BLaER1 (cell line): ENCODE results near the gene ZNF286A.
"Not testable (repeated sequence)": the region's sequence is repeated elsewhere in the genome, so short reads cannot be mapped to it uniquely, and the experiment has no call there.

Experiments used
- H3K27ac ChIP-seq: shearing (Covaris generic); formaldehyde crosslinking; 2 replicates; pipeline ENCODE4 v1.8.1; 2022
- H3K27me3 ChIP-seq: shearing (Covaris generic); formaldehyde crosslinking; 2 replicates; pipeline ENCODE4 v1.8.1; 2022
- H3K36me3 ChIP-seq: shearing (Covaris generic); formaldehyde crosslinking; 2 replicates; pipeline ENCODE4 v1.8.1; 2022
- H3K4me1 ChIP-seq: shearing (Covaris generic); formaldehyde crosslinking; 2 replicates; pipeline ENCODE4 v1.8.1; 2022
- H3K4me2 ChIP-seq: shearing (Covaris generic); formaldehyde crosslinking; 2 replicates; pipeline ENCODE4 v1.8.1; 2022
- H3K4me3 ChIP-seq: shearing (Covaris generic); formaldehyde crosslinking; 2 replicates; pipeline ENCODE4 v1.8.1; 2022
- H3K9ac ChIP-seq: shearing (Covaris generic); formaldehyde crosslinking; 2 replicates; pipeline ENCODE4 v1.8.1; 2022
- H3K9me3 ChIP-seq: shearing (Covaris generic); formaldehyde crosslinking; 2 replicates; pipeline ENCODE4 v1.8.1; 2022
- H4K20me1 ChIP-seq: shearing (Covaris generic); formaldehyde crosslinking; 2 replicates; pipeline ENCODE4 v1.8.1; 2022
- Cebpa-rat ChIP-seq: shearing (Covaris generic); IDR thresholded peaks from 2 replicates; pipeline ENCODE4 v1.8.1; 2022

Gene ZNF286A

GRCh38 chr17:15704813-15705212, 5.3 kb downstream of the ZNF286A start:
- not testable (repeated sequence) for H3K9ac ChIP-seq
- peaks cover 74% of the 10 kb centered on the region for H3K36me3 ChIP-seq

GRCh38 chr17:15708879-15709278, 9.3 kb downstream of the ZNF286A start:
- not testable (repeated sequence) for H3K4me3 ChIP-seq, H3K27ac ChIP-seq, H3K4me1 ChIP-seq, H3K9ac ChIP-seq, H3K4me2 ChIP-seq, H3K27me3 ChIP-seq, H4K20me1 ChIP-seq
- H3K36me3 ChIP-seq, result peaks cover 79% of the 10 kb centered on the region
- H3K9me3 ChIP-seq, result peaks cover 88% of the 10 kb centered on the region

More at GRCh38 chr17:15704813-15705212, 5.3 kb downstream of the ZNF286A start:
- H3K4me1 ChIP-seq, H3K4me3 ChIP-seq, H3K4me2 ChIP-seq, H3K27me3 ChIP-seq, H4K20me1 ChIP-seq, H3K27ac ChIP-seq: not testable (repeated sequence)
- peaks cover 72% of the 10 kb centered on the region for H3K9me3 ChIP-seq

DNA sequence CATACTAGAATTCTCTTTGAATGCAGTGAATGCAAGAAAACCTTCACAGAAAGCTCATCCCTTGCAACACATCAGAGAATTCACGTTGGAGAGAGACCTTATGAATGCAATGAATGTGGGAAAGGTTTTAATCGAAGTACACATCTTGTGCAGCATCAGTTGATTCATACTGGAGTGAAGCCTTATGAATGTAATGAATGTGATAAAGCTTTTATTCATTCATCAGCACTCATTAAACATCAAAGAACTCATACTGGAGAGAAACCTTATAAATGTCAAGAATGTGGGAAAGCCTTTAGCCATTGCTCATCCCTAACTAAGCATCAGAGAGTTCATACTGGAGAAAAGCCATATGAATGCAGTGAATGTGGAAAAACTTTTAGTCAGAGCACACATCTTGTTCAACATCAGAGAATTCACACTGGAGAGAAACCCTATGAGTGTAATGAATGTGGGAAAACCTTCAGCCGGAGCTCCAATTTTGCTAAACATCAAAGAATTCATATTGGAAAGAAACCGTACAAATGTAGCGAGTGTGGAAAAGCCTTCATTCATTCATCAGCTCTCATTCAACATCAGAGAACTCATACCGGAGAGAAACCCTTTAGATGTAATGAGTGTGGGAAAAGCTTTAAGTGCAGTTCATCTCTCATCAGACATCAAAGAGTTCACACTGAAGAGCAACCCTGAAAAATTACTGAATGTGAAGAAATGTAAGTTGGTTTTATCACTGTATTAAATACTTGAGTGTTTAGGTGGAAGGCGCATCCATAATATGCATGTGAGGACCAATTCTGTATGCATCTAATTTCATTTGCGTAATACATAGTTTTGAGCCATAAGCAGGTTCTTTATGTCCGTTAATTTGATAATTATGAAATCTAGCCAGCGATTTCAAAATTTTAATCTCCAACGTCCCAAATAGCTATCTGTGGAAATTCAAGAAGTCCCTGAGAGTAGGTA, 17.3 kb downstream of the ZNF286A start:
- Histone ChIP-seq H3K9me3 (peaks cover 74% of the 10 kb centered on the region), H3K4me3 (0 out of 2 replicates have a peak overlapping the region, but pooled peaks have one; percentile 11), H3K36me3 (peaks cover 52% of the 10 kb centered on the region)
- not testable (repeated sequence) for H3K9ac ChIP-seq, H4K20me1 ChIP-seq, H3K27me3 ChIP-seq, H3K27ac ChIP-seq, H3K4me1 ChIP-seq, H3K4me2 ChIP-seq

GRCh38 chr17:15730535-15730934, 31.0 kb downstream of the ZNF286A start:
- not testable (repeated sequence) for H3K4me2 ChIP-seq, H3K9me3 ChIP-seq, H3K27ac ChIP-seq, H3K4me1 ChIP-seq, H4K20me1 ChIP-seq, H3K9ac ChIP-seq, H3K27me3 ChIP-seq, H3K4me3 ChIP-seq, H3K36me3 ChIP-seq

DNA sequence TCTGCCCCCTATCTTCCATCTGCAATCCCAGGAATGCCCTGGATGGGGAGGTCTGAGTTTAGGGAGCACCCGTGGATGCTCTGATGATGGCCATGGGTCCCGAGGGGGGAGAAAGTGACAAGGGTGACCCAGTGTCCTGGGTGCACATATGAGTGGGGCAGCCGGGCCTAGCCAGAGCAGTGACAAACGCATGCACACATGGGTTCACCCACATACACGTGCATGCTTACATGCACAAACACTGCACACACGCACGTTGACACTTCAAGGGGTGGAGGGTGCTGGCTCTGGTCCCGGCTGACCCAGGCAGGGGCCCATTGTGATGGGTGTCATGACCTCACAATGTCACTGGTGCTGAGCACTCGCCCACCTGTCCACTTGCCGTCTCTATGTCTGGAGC, 32.3 kb downstream of the ZNF286A start, which contains the start of gene TBC1D26:
Gene TBC1D26, plus strand, starts transcription at position 384 of the 400 bp plus-strand sequence. CDS start 3,066 bp downstream, outside the sequence.
- H3K36me3 ChIP-seq, H3K27me3 ChIP-seq, H4K20me1 ChIP-seq, H3K4me2 ChIP-seq, H3K4me1 ChIP-seq, H3K4me3 ChIP-seq, H3K27ac ChIP-seq, H3K9ac ChIP-seq, H3K9me3 ChIP-seq: not testable (repeated sequence)

DNA sequence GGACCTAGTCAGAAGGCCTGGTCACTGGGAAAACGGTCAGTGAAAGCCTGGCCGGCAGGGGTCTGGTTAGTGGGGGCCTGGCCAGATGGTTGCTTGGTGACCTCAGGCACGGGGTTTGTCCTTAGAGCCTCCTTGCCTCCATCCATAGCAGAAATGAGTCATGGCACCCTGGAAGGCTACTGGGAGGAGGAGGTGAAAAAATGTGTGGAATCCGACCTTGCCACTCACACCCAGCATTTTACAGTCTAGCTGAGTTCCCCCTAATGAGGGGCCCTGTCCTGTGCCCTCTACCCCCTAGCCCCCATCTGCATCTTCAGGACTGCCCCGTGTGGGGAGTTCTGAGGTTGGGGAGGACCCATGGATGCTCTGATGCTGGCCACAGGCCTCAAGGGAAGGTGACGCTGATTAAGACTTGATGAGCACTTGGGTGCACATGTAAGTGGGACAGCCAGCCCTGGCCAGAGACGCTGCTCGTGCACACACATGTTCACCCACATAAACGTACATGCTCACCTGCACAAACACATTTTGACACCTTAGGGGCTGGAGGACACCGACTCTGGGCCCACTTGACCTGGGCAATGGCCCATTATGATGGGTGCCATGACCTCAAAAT, 33.7 kb downstream of the ZNF286A start:
- H3K4me3 ChIP-seq, H3K9me3 ChIP-seq, H3K27ac ChIP-seq, H3K4me2 ChIP-seq, H3K27me3 ChIP-seq, H3K4me1 ChIP-seq, H3K9ac ChIP-seq, H3K36me3 ChIP-seq, H4K20me1 ChIP-seq: not testable (repeated sequence)

DNA sequence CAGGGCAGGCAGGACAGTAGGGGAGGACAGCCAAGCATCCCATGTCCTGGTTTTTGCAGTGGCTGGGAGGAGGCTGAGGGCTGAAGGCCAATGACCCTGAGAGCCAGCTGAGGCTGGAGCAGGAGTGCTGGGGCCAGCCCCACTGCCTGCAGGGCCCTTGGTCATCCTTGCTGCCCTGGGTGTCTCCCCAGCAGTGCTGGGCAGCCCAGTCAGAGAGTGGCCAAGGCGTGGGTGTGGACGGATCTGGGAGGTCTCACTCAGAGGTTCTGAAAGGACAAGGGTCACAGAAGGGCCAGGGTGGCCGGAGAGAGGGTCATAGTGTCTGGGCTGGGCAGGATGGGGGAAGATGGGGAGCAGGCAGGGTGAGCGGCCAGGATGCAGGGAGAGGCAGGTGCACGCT, 37.0 kb downstream of the ZNF286A start:
- not testable (repeated sequence) for H3K36me3 ChIP-seq, H3K4me2 ChIP-seq, H3K27ac ChIP-seq, H3K9me3 ChIP-seq, H4K20me1 ChIP-seq, H3K9ac ChIP-seq, H3K4me1 ChIP-seq, H3K27me3 ChIP-seq, H3K4me3 ChIP-seq

- no peaks in the 10 kb centered on the region for H3K9me3 ChIP-seq
- H4K20me1 ChIP-seq, result no peaks in the 10 kb centered on the region
- H3K4me3 ChIP-seq, result no peak overlapping the region
- TF ChIP-seq Cebpa-rat, result no peak
- no peak overlapping the region for H3K4me2 ChIP-seq
- peaks cover 5% of the 10 kb centered on the region; the same call in 1 of the 2 replicates for H3K4me1 ChIP-seq
- H3K9ac ChIP-seq, result no peak overlapping the region
- H3K27ac ChIP-seq, result no peak overlapping the region
- no peaks in the 10 kb centered on the region for H3K36me3 ChIP-seq
- H3K27me3 ChIP-seq, result no peaks in the 10 kb centered on the region
These were observed 38.5 kb downstream of the ZNF286A start for GRCh38 chr17:15738066-15738465.

GRCh38 chr17:15739259-15739658, 39.7 kb downstream of the ZNF286A start:
- H3K9ac ChIP-seq, H3K9me3 ChIP-seq, H3K4me2 ChIP-seq: not testable (repeated sequence)

DNA sequence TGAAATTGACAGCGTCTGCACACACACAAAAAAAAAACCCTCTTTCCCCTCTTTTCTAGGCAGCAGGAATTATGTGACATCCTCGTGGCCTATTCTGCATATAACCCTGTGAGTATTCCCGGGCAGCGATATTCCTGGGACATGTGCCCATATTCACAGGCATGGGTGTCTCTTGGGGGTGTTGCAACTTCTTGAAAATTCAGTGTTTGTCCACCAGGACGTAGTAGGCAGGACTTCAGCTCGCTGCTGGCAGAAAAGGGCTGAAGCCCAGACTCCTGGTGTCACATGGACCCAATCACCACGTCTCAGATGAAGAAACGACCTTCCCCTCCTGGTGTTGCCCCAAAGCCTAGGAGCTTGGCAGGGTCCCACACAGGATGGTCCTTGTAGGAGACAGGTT, 40.5 kb downstream of the ZNF286A start:
- not testable (repeated sequence) for H3K9me3 ChIP-seq, H3K4me2 ChIP-seq, H3K27ac ChIP-seq, H3K4me3 ChIP-seq, H3K9ac ChIP-seq, H3K36me3 ChIP-seq, H4K20me1 ChIP-seq, H3K27me3 ChIP-seq, H3K4me1 ChIP-seq

More at GRCh38 chr17:15739259-15739658, 39.7 kb downstream of the ZNF286A start:
- H3K27ac ChIP-seq, H3K4me1 ChIP-seq, H4K20me1 ChIP-seq, H3K4me3 ChIP-seq, H3K27me3 ChIP-seq, H3K36me3 ChIP-seq: not testable (repeated sequence)
